Colonic mucosa (tissue), 4 donors: ENCODE results near the gene NTRK3. TPM values are rescaled to one million over a fixed set of nuclear protein-coding genes. Genes with fewer than 3 reads are reported as not detected.

Source experiments
- DNase-seq: peaks from one replicate; pipeline ENCODE4 v3.0.0-alpha.2; 2020
- H3K27ac ChIP-seq: fragments of 200-600 bp; one replicate; pipeline ENCODE4 v1.8.0; 2021
- H3K27me3 ChIP-seq: fragments of 200-600 bp; one replicate; pipeline ENCODE4 v1.8.0; 2021
- H3K36me3 ChIP-seq: fragments of 200-600 bp; one replicate; pipeline ENCODE4 v1.8.0; 2021
- H3K4me1 ChIP-seq: fragments of 200-600 bp; one replicate; pipeline ENCODE4 v1.8.0; 2021; ENCODE audit warnings: mild to moderate bottlenecking
- H3K4me3 ChIP-seq: fragments of 200-600 bp; one replicate; pipeline ENCODE4 v1.8.0; 2021
- H3K9ac ChIP-seq, 2 donors: one replicate each; pipeline ENCODE4 v1.7.0; 2013; ENCODE audit warnings: control low read depth in 2 of 2, low read depth in 2 of 2, low read length in 2 of 2
- H3K9me3 ChIP-seq: fragments of 200-600 bp; one replicate; pipeline ENCODE4 v1.8.0; 2021
- intact Hi-C: fragments of 100-400 bp; cut with DNase I; formaldehyde crosslinking; loops from one replicate; pipeline ENCODE4 v1.14.1; 2022
- total RNA-seq, 2 donors: library from RNA; stranded (reverse); fragmentation: NEBNext Ultra II Directional in 1 of 2; extraction: Animal tissue kit (Norgen Biotek cat#: 25700) in 1 of 2; gene quantifications; one replicate each; pipeline ENCODE4 v1.2.1, GENCODE V29; 2021
- TF ChIP-seq, protein P1 (sequence below): fragments of 200-600 bp; IDR thresholded peaks from one replicate; pipeline ENCODE4 v1.8.0; 2022; ENCODE audit warnings: antibody characterized with exemption, mild to moderate bottlenecking
- donor health status: healthy.
- donor health status: DM: no; HTN: no; CAD: no.
- donor health status: DM: no; HTN: no; CAD: no.

The NTRK3 gene
- total RNA-seq, 2 donors from 2014 or later, result 1.2 to 1.5 TPM

DNA sequence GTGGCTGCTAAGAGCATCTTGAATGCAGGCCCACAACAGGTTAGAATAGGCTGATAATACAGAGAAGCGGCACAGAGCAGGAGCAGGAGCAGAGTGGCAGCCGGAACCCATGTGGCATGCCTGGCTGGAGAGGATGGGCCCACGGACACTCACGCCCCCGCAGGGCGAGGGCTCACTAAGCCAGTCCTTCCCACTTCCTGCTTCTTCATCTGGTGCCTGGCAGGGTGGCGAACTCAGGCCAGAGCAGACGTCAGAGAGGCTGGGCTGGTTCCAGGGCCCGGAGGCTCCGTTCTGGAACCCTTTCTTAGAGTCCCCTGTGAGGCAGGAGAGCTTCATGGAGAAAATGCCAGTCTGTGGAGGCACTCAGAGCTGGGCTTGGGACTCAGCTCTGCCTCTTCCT, 195.1 kb downstream of the NTRK3 start:
- intact Hi-C loops, result no loop called here
- Histone ChIP-seq H3K9ac (no peak overlapping the region), H3K4me3 (no peak overlapping the region), H3K27me3 (no peaks in the 10 kb centered on the region), H3K9me3 (no peaks in the 10 kb centered on the region), H3K27ac (no peak overlapping the region), H3K36me3 (no peaks in the 10 kb centered on the region), H3K4me1 (no peaks in the 10 kb centered on the region)
- no peak for DNase-seq
- TF ChIP-seq, protein P1, sequence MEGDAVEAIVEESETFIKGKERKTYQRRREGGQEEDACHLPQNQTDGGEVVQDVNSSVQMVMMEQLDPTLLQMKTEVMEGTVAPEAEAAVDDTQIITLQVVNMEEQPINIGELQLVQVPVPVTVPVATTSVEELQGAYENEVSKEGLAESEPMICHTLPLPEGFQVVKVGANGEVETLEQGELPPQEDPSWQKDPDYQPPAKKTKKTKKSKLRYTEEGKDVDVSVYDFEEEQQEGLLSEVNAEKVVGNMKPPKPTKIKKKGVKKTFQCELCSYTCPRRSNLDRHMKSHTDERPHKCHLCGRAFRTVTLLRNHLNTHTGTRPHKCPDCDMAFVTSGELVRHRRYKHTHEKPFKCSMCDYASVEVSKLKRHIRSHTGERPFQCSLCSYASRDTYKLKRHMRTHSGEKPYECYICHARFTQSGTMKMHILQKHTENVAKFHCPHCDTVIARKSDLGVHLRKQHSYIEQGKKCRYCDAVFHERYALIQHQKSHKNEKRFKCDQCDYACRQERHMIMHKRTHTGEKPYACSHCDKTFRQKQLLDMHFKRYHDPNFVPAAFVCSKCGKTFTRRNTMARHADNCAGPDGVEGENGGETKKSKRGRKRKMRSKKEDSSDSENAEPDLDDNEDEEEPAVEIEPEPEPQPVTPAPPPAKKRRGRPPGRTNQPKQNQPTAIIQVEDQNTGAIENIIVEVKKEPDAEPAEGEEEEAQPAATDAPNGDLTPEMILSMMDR, result no peak

DNA sequence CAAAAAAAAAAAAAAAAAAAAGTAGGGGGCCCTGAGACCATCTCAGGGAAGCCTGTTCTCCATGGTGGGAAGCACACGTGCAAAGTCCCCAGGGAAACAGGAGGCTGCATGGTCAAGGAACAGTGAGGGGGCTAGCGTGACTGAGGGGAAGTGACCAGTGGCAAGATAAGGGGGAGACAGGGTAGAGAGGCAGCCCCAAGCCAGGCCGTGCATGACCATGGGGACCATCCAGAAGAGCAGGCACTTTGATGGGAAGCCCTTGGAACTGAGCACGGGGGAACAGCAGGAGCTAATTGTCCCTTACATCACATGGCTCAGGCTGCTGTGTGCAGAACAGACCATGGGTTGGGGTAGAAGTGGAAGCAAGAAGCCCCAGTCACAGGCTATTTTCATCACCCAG, 196.2 kb downstream of the NTRK3 start:
- H3K4me3 ChIP-seq, result no peak overlapping the region
- no peak overlapping the region for H3K9ac ChIP-seq
- H3K4me1 ChIP-seq, result no peaks in the 10 kb centered on the region
- no peaks in the 10 kb centered on the region for H3K27me3 ChIP-seq
- H3K27ac ChIP-seq, result no peak overlapping the region
- no peak for DNase-seq
- no peaks in the 10 kb centered on the region for H3K36me3 ChIP-seq
- no peaks in the 10 kb centered on the region for H3K9me3 ChIP-seq
- TF ChIP-seq, protein P1, result no peak
- intact Hi-C loops, result no loop called here

DNA sequence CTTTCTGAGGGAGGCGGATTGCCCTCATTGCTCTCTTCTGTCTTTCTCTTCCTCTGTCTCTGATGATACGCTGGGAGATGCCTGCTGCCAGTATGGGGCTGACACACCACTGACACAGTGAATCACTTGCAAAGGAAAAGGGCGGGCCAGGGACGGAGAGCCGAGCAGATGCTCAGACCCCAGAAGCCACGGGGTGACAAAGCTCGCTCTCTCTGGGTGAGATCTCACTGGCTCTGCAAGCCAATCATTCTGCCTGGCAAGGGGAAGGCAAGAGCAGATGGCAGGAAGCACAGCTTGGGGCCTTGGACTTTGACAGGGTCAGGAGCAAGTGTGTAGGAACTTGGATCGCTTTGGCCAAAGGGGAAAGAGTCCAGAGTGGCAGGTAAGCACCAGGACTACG, 198.7 kb downstream of the NTRK3 start:
- Histone ChIP-seq H3K27me3 (no peaks in the 10 kb centered on the region), H3K9ac (no peak overlapping the region), H3K27ac (no peak overlapping the region), H3K4me1 (no peaks in the 10 kb centered on the region), H3K36me3 (no peaks in the 10 kb centered on the region), H3K4me3 (no peak overlapping the region), H3K9me3 (no peaks in the 10 kb centered on the region)
- TF ChIP-seq, protein P1, result no peak
- DNase-seq, result no peak
- intact Hi-C loops, result no loop called here

DNA sequence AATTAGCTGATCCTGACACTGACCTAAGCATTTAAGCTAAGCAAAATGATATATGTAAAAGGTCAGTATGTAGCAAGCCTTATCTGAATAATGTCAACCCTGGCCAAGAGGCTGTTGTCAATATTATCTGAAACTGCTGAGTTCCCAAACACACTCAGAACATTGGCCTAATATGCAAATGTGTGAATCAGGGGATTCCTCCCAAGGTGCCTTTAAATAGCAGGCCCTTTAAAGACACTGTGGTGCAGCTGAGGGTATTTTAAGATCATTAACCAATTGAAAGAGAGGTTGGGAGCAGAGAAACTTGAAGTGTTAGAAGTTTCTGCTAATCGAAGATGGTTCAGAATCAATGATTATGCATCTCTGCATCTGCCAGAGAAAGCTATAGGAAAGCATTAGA, 207.0 kb downstream of the NTRK3 start:
- Histone ChIP-seq H3K36me3 (no peaks in the 10 kb centered on the region), H3K9ac (no peak overlapping the region), H3K9me3 (no peaks in the 10 kb centered on the region), H3K4me3 (no peak overlapping the region), H3K27me3 (no peaks in the 10 kb centered on the region), H3K27ac (no peak overlapping the region), H3K4me1 (no peaks in the 10 kb centered on the region)
- no peak for DNase-seq
- TF ChIP-seq, protein P1, result no peak
- intact Hi-C loops, result no loop called here

DNA sequence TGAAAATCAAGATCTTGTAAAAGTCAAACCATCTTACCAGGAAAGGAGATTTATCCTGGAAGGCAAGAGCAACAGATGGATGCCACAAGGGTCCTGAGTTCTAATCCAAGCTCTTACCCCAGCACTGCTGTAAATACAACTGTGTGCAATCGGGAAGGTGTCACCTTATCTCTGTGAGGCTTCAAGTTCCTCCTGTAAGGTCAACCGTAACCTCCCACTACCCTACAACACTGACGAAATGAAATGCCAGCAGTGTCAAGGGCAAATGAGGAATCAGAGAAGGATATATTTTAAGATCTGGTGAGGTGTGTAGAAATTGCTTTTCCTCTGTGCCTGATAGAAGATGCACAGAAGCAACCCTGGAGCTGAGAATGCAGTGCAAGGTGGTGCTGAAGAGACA, 207.8 kb downstream of the NTRK3 start:
- H3K36me3 ChIP-seq, result no peaks in the 10 kb centered on the region
- no peaks in the 10 kb centered on the region for H3K9me3 ChIP-seq
- no peaks in the 10 kb centered on the region for H3K27me3 ChIP-seq
- no peak overlapping the region for H3K27ac ChIP-seq
- DNase-seq, result no peak
- no peak overlapping the region for H3K9ac ChIP-seq
- TF ChIP-seq, protein P1, result no peak
- H3K4me1 ChIP-seq, result no peaks in the 10 kb centered on the region
- intact Hi-C loops, result no loop called here
- H3K4me3 ChIP-seq, result no peak overlapping the region

DNA sequence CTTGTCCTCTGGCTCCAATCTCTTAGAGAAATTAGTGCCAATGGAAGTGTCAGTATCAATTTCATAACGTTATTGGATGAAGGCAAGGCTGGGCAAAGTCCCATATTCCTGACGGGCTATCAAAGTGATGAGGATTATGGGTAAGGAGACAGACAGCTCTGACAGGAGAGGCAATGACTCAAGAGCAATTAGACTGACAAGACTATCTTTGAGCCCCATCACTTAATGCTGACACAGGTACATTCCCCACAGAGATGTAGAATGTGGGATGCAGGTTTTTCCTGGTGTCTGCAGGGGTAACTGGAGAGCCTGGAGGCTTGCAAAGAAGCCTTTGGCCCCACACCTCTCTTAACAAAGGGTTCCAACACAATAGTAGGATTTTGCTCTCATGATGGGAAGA, 208.3 kb downstream of the NTRK3 start:
- Histone ChIP-seq H3K27me3 (no peaks in the 10 kb centered on the region), H3K4me1 (no peaks in the 10 kb centered on the region), H3K36me3 (no peaks in the 10 kb centered on the region), H3K27ac (no peak overlapping the region), H3K4me3 (no peak overlapping the region), H3K9ac (no peak overlapping the region), H3K9me3 (no peaks in the 10 kb centered on the region)
- intact Hi-C loops, result no loop called here
- TF ChIP-seq, protein P1, result no peak
- DNase-seq, result no peak
